ENCODE data around the gene TRABD2A.

- TF ChIP-seq, protein P1, sequence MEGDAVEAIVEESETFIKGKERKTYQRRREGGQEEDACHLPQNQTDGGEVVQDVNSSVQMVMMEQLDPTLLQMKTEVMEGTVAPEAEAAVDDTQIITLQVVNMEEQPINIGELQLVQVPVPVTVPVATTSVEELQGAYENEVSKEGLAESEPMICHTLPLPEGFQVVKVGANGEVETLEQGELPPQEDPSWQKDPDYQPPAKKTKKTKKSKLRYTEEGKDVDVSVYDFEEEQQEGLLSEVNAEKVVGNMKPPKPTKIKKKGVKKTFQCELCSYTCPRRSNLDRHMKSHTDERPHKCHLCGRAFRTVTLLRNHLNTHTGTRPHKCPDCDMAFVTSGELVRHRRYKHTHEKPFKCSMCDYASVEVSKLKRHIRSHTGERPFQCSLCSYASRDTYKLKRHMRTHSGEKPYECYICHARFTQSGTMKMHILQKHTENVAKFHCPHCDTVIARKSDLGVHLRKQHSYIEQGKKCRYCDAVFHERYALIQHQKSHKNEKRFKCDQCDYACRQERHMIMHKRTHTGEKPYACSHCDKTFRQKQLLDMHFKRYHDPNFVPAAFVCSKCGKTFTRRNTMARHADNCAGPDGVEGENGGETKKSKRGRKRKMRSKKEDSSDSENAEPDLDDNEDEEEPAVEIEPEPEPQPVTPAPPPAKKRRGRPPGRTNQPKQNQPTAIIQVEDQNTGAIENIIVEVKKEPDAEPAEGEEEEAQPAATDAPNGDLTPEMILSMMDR (IDR thresholded peaks at IDR 0.05; ENCODE audit: insufficient read depth, low read length, poor library complexity, severe bottlenecking), result no peak
- TF ChIP-seq EZH2phosphoT487 (conservative IDR thresholded peaks at IDR 0.05; ENCODE audit: low read length), result no peak
Measured at GRCh38 chr2:84778911-84779690, 101.8 kb downstream of the TRABD2A start.
